ENCODE data around the gene KCNG2.

The KCNG2 gene

DNA sequence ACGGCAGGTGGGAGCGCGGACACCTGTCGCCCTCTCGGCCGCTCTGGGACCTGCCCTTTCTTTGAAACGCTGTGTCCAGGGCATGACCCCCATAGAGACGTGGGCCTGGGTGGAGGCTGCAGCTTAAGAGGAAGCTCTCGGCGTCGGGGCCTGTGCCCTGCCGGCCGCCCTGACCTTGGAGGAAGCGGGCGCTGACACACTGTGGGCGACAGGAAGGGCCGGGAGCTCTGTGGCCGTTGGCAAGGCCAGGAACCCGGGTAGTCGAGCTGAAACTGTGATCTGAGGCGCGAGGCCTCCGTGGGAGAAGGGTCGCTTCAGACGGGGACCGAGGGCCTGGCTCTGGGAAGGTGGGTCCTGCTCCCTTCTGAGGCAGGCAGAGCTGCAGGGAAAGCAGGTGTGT, 28.2 kb downstream of the KCNG2 start:
- no peak for DNase-seq

DNA sequence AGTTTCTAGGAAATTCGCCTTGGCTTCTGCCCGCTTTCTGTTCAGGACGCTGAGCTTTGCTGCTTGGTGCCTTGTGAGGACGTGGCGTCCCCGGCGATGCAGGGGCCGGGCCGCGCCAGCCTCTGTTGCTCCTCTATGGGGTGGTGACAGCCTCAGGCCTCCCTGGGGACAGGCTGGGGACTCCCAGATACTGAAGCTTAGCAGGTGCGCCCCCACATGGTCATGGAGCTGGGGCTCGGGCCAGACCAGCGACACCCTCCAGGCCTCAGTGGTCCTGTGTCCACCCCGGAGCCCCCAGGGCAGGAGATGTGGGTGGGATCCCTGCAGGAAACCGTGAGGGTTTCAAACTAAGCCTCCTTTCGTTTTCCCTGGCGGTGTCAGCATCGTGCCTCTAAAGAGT, 29.2 kb downstream of the KCNG2 start:
- DNase-seq: no peak

DNA sequence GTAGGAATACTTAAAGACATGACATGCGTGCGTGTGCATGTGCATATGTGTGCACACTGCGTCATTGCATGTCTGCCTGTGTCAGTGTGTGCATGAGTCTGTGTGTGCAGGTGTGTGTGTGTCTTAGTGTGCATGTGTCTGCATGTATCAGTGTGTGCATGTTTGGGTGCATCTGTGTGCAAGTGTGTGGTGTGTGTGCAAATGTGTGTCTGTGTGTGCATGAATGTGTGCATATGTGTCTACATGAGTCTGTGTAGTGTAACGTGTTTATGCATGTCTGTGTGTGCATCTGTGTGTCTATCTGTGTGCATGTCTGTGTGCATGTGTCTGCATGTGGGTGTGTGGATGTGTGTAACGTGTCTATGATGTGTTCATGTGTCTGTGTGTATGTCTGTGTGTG, 30.5 kb downstream of the KCNG2 start:
- DNase-seq: no peak

DNA sequence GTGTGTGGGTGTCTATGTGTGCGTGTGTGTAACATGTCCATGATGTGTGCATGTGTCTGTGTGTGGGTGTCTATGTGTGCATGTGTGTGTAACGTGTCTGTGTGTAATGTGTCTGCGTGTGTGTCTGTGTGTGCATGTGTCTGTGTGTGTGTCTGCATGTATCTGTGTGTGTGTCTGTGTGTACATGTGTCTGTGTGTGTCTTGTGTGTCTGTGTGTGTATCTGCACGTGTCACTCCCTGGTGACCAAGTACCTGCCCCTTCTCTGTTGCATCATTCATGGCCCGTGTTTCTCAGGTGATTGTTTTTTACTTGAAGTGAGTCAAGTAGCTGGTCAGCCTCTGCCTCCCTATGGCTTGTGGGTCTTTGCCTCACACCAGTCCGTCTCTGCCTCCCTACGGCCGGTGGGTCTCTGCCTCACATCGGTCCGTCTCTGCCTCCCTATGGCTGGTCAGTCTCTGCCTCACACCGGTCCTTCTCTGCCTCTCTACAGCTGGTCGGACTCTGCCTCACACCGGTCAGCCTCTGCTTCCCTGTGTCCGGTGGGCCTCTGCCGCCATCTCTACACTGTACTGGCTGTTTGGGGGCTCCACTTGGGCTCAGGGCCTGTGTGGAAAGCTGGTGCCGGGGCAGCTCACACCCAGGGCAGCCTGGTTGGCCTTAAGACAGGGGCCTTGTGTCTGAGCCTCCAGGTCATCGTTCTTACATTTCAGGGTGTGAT, 31.6 kb downstream of the KCNG2 start:
- DNase-seq: no peak

DNA sequence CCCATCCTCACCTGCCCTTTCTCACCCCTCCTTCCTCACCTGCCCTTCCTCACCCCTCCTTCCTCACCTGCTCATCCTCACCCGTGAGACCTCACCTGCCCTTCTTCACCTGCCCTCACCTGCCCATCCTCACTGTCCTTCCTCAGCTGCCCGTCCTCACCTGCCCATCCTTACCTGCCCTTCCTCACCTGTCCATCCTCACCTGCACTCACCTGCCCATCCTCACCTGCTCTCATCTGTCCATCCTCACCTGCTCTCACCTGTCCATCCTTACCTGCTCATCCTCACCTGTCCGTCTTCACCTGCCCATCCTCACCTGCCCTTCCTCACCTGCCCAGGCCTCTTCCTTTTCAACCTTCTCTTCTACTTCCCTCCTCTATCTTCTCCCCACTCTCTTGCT, 34.4 kb downstream of the KCNG2 start:
- no peak for DNase-seq

DNA sequence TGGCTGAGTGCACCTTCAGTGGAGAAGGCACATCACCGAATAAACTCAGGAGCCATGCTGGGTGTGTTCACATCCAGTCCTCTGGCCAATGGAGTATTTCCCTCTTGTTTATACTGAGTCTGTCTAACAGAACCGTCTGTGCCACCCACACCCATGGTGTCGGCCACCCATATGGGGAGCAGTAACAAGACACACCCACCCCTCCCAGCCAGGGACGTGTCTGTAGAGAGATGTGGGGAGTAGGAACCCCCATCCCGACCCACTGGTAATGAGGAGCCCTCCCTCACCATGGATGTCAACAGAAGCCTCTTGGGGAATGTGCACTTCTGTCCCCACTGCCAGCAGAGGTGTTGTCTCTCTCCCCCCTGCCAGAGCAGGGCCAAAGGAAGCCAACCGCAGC, 37.1 kb downstream of the KCNG2 start:
- no peak for DNase-seq

DNA sequence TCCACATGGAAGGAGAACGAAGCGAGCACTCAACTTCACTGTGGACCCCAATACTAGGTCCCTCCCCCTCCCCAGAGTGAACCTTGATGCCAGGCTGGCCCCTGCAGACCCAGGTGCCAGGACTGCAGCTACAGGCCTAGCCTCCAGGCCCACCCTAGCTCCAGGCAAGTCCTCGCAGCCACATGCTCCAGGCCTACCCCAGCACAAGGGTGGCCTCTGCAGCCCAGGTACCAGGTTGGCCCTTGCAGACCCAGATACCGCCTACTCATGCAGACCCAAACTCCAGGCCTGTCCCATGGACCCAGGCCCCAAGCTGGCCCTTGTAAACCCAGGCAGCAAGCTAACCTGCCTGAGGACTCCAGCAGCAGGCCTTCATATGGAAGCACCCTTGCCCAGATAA, 44.2 kb downstream of the KCNG2 start:
- no peak for DNase-seq

DNA sequence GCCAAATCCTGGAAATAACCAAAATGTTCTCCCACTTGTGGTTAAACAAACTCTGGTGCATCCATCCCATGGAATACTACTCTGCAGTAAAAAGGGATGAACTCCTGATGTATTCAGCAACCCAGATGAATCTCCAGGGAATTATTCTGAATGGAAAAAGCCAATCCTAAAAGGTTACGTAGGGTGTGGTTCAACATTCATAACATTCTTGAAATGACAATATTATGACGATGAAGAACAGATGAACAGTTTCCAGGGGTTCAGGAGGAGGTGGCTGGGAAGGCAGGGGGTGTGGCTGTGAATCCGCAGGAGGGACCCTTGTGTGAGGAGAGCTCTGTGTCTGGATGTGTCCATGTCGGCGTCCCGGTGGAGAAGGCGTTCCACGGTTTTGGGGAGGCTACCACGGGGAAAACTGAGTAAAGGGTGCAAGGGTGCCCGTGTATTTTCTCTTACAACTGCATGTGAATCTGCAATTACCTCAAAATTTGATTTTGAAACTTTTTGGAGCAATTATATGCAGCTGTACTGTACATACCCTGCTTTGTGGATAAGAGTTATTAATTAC, 47.3 kb downstream of the KCNG2 start:
- no peak for DNase-seq

DNA sequence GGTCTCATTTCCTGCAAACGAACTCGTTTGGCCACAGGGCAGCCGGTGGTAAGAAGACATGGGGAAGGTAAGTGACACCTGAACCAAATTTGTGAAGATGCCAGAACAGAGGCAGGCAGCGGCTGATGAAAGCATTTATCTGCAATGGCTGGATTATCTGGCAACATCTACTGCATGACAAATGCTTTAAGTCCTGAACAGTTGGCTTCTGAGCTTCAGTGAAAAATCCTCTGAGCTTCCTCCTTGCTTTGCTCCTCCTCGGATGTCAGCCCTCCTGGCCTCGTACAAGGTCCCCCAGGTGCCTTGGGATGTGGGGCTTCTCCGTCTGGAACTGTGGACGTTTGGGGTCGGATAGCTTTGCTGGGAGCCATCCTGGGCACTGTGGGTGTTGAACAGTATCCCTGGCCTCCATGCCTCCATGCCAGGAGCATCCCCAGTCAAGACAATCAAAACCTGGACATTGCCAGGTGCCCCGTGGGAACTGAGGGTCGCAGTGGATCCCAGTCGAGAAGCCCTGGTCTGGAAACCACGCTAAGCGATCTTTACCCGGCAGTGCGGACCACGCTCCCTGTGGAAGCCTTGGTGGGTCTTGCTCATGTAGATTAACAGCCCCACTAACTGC, 49.3 kb downstream of the KCNG2 start:
- DNase-seq: no peak

DNA sequence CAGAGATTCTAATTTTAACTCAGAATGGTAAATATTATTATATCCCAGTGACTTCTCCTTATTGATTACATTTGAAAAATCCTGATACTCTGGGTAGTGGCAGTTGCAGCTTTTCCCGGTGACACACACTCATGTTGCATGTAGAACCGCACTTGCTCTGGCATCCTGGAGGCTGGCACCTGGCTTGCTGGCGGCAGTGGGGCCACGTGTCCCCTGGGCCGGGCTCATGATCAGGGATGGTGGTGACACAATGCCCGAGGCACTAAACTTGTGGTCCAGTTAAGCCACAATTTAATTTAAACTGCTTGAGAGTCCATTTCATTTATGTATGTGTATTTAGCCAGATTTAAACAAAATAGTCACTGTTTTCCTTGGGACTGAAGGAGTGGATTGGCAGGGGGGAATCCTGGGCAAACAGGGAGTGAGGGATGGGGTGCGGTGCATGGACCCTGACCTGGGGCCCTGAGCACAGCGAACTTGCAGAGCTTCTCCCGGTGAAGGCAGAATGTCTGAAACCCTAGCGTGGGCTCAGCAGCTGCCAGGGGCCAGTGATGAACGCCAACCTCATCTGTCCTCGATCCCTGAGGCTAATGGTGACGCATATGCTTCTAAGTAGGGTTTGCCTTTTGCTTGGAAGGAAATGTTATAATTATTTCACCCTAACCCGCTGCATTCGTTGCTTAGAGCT, 50.0 kb downstream of the KCNG2 start:
- no peak for DNase-seq

DNA sequence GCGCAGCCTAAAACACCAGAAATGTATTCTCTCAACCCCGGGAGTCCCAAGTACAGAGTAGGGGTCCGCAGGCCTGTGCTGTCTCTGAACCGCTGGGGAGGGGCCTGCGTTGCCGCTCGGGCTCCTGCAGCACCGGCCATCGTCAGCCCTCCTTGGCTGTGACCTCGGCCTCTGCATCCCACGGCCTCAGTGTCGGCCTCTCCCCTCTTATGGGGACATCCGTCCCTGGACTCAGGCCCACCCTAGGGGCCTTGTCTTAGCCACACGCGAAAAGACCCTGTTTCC, 50.5 kb downstream of the KCNG2 start:
- no peak for DNase-seq

DNA sequence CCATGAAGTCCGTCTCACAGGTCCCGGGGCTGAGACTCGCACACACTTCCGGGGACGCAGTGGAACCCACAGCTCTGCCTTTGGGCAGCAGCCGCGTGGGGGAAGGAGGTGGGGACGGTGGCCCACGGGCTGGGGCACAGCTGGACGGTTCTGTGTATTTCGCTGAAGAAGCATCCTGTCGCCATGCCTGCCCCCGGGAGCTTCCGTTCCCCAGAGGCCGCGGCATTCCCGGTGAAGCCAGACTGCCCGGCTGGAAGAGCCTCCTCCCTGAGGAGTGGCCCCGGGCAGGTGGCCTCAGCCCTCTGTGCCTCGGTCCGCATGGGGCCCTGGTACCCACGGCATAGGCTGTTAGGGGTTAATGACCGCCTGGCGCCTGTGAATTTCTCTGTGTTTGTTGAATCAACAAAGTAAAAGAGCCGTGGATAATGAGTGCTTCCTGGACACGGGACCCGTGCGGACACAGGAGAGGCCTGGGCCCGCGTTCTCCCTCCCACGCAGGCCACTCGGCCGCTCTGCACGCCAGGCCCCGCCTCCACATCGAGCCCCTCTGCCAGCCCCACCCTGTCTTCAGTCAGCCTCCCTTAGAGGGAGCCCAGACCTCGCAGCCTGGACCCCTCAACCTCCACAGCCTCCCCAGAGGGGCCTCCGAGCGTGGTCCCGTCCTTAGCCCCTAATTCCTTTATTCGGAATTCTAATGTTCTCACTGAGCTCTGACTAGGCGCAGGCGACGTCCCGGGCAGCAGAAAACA, 51.0 kb downstream of the KCNG2 start:
- DNase-seq: no peak

DNA sequence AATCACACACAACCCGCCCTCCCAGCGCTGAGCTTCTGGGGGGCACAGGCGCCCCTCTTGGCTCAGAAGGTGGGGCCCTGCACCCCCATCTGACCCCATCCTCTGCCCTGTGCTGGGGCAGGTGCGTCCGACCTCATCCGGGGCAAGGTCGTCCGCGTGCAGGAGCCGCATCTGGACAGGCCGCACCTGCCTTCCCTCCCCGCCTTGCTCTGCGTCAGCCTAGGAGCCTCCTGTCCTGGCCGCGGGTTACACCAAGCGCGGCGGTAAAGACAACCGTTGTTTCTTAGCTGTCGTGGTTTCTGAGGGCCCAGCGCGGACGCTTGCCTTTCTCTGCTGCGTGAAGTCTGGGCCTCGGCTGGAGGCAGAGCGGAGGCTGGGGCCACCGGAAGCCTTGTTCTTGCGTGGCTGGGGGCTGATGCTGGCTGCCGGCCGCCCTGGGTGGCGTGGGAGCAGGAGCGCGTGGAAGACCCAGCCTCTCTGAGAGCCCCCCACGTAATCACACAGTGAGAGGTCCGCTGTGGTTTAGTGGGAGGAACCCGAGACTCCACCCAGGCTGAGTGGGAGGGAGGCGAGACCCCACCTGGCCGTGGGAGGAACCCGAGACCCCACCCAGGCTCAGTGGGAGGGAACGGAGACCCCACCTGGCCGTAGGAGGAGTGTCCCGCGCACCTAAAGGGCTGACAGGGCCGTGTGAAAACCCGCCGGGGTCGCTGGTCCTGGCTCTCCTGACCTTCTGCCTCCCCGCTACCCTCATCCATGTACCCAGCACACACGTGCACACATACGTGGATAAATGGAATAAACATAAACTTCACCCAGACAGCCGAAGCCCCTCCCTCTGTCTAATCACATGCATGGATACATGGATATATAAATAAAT, 51.8 kb downstream of the KCNG2 start:
- DNase-seq: no peak

DNA sequence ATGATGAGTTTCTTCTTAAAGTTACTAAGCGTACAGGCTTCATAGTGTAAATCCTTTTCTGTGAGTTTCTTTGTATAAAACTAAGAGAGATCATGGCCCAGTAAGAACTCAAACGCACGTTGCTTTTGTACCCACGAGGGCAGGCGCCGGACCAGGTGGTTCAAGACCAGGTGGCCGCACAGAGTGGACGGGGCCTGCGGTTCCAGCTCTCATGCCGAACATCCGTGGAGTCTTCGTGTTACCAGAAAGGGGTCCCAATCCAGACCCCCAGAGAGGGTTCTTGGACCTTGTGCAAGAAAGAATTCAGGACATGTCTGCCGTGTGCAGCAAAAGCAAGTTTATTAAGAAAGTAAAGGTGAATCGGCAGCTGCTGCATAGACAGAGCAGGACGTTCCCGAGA, 53.0 kb downstream of the KCNG2 start:
- DNase-seq: no peak

DNA sequence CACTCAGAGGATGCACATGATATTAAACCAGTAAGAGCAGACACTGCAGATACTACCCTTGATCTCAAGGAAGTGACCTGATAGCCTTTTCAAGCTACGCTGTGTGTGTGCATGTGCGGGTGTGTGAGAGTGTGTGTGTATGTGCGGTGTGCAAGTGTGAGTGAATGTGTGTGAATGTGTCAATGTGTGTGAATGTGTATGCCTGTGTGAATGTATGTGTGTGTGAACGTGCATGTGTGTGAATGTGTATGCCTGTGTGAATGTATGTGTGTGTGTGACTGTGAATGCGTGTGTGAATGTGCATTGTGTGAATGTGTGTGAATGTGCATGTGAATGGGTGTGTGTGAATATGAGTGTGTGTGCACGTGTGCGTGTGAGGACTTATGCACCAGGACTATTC, 53.8 kb downstream of the KCNG2 start:
- DNase-seq: no peak

DNA sequence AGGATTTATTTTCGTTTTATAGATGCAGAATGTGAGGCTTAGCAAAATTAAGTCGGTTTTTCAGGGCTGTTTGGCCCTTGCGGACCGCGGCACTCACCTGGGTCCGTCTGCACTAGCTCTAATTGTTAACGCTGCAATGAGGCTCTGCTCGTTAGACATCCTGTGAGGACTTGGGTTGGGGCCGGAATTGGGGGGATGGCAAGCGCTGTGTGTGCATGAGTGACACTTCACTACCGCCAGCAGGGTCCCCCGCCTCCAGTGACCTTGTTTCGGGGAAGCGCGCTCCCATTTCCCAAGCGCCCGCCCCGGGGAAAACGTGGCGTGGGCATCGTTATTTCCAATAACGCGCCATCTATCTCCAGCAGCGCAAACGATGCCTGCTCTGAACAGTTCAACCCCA, 54.2 kb downstream of the KCNG2 start:
- no peak for DNase-seq

DNA sequence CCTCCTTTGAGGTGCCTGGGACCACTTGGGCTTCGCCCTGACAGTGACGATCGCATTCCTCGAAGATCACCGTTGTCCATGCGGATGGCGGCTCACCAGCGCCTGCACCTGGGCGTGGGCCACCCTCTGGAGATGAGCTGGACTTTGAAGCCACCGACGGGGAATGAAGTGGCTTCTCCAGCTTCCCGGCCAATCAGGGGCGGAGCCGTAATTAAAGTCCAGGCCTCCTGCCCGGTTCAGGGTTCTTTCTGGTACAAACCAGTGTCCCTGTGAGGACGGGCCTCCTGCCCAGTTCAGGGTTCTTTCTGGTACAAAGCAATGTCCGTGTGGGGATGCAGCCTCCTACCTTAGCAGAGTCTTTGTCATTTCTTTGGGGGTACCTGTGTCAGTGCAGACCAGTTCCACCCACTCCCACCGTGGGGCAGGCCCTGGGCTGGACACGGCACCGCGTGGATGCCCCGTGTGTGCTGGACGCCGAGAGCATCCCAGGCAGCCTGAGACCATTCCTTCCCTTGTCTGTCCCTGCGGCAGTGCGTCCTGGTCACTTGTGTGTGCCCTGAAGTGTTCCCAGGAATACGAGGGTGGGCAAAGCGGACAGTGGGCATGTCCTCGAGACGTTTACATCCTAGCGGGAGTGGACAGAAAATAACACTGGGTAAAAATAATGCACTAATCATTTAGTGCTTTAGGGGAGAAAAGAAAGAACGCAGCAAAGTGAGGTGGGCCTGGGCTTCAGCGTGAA, 55.0 kb downstream of the KCNG2 start:
- no peak for DNase-seq

DNA sequence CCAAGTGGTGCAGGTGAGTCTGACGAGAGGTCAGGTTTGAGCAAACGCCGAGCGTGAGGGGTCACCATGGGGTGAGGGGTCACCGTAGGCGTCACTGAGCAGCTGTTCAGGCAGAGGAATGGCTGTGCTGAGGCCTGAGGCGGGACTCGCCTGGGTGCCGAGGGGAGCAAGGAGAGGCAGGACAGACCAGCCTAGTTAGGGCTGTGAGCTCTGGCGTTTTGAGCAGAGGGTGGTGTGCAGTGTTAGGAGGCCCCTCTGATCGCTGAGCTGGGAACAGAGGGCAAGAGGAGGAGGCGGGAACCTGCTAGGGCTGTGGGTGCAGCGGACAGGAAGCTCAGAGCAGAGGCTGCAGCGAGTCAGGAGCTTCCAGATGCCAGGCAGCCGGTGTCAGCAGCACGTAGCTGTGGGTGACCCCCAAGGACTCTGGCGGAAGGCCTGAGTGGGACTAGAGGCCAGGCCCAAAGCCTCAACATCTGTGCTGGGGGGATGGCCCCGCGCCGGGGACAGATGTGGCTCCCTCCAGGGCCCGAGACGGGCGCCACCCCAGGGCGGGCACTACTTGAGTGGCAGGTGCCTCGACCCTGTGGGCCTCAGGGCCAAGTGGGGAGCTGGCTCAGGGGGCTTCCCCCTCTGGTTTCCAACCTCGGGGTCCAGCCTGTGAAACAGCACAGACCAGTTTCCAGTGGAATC, 55.7 kb downstream of the KCNG2 start:
- DNase-seq: no peak

DNA sequence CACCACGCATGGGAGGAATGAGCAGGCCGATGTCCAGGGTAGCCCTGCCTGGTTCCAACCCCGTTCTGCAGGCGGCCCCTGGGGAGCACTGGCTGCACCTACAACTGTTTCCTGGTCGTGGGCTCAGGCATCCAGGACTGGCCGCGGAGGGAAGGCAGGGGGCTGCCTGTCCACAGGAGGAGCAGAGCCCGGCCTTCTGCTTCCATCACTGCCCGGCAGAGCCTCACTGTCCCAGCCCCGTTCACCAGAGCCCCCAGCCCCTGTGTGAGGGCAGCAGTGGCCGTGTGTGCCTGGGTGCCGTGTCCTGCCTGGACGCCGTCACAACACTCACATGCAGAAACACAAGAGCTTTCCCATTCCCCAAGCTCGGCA, 56.2 kb downstream of the KCNG2 start:
- no peak for DNase-seq

DNA sequence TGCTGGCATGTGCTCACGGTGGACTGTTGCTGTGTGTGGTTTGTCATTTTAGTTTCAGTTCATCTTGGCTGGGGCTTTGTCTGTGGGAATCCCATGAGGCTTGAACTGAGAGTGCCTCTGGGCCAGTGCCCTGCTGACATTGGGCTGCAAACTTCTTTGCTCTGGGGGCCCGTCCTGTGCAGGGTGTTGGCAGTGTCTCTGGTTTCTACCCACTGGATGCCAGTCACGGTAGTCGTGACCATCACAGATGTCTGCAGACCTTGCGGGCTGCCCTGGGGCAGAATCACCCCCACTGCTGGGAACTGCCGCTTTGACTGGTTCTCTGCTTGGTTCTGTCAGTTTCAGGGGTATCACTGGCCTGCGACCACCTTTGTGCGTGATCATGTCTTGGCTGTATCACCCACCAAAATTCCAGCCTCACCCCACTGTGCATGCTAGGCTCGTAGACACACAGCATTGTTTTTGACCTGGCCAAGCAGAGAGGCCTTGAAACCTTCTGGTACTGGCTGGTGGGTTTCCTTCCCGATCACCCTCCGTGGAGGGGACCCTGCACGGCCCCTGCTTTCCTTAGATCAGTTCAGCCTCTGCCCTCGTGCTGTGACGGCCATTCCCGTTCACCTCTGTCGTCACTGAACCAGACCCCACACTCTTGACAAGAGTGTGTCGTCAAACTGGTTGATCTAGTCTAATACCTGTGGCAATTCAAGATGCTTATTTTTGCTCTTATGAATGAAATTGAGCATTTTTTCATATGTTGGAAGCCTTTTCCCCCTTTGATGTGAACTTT, 57.6 kb downstream of the KCNG2 start:
- no peak for DNase-seq
